C4-2B (cell line): ENCODE data around the gene MCF2.

Source experiments
- ZFX ChIP-seq: fragments of 450-650 bp; IDR thresholded peaks from 2 replicates; pipeline ENCODE4 v1.6.1; 2017
- TF ChIP-seq, protein P1 (sequence below): fragments of 450-650 bp; conservative IDR thresholded peaks from 2 replicates; pipeline ENCODE4 v1.5.1; 2017; ENCODE audit warnings: mild to moderate bottlenecking

DNA sequence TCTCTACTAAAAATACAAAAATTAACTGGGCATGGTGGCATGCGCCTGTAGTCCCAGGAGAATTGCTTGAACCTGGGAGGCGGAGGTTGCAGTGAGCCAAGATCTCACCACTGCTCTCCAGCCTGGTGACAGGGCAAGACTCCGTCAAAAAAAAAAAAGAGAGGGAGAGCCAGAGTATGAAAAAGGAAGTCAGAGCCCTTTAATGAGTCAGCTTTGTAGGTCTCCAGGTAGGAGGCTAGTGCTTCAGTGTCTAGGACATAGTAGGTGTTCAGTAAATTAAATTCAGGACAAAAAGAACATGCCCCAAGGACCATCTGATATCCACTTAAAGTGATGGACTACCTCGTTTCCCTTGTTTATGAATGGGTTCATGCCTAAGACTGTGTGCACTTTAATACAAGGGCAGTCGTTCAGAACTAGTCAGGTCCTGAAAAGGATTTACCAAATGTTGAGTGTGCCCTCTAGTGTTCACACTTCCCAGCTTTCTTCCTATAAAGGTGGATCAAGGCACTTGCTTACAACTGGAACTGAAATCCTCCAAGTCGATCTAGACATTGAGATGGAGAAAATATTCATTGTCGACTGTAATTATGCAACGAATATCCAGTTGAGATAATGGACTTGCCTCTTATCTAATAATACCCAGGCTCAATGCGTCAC is 148.5 kb downstream of the MCF2 start:
- TF ChIP-seq ZFX: no peak
- TF ChIP-seq, protein P1, sequence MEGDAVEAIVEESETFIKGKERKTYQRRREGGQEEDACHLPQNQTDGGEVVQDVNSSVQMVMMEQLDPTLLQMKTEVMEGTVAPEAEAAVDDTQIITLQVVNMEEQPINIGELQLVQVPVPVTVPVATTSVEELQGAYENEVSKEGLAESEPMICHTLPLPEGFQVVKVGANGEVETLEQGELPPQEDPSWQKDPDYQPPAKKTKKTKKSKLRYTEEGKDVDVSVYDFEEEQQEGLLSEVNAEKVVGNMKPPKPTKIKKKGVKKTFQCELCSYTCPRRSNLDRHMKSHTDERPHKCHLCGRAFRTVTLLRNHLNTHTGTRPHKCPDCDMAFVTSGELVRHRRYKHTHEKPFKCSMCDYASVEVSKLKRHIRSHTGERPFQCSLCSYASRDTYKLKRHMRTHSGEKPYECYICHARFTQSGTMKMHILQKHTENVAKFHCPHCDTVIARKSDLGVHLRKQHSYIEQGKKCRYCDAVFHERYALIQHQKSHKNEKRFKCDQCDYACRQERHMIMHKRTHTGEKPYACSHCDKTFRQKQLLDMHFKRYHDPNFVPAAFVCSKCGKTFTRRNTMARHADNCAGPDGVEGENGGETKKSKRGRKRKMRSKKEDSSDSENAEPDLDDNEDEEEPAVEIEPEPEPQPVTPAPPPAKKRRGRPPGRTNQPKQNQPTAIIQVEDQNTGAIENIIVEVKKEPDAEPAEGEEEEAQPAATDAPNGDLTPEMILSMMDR: peak; percentile 65
